ENCODE measurements around the gene WWOX.

WWOX gene

DNA sequence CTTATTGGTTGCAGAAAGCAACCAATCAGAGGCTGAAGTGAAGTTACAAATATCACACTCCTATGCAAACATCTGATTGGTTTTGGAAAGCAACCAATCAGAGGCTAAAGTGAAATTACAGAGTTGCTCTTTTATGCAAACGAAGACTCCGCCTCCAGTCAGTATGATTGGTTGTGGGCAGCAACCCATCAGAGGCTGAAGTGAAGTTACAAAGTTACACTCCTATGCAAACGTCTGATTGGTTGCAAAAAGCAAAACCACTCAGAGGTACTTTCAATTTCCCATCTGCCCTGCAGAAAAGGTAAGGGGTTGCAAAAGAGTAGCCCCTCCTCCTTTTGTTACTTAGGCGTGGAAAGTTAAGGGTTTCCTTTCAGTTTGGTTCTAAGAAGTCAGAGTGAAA, 803.8 kb downstream of the WWOX start:
- no peak overlapping the region for H2AFZ ChIP-seq (ENCODE audit: low read depth, low read length)
- no peak overlapping the region for H3K4me3 ChIP-seq (ENCODE audit: low read depth in 1 of 2, low read length in 2 of 2)
- no peak overlapping the region for H3K27ac ChIP-seq (ENCODE audit: low read length)
- H3K9ac ChIP-seq (ENCODE audit: low read depth, low read length), result no peak overlapping the region
- H3K36me3 ChIP-seq (ENCODE audit: insufficient read depth, low read length), result no peaks in the 10 kb centered on the region
- TF ChIP-seq, protein P1, sequence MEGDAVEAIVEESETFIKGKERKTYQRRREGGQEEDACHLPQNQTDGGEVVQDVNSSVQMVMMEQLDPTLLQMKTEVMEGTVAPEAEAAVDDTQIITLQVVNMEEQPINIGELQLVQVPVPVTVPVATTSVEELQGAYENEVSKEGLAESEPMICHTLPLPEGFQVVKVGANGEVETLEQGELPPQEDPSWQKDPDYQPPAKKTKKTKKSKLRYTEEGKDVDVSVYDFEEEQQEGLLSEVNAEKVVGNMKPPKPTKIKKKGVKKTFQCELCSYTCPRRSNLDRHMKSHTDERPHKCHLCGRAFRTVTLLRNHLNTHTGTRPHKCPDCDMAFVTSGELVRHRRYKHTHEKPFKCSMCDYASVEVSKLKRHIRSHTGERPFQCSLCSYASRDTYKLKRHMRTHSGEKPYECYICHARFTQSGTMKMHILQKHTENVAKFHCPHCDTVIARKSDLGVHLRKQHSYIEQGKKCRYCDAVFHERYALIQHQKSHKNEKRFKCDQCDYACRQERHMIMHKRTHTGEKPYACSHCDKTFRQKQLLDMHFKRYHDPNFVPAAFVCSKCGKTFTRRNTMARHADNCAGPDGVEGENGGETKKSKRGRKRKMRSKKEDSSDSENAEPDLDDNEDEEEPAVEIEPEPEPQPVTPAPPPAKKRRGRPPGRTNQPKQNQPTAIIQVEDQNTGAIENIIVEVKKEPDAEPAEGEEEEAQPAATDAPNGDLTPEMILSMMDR (IDR thresholded peaks at IDR 0.05; ENCODE audit: borderline replicate concordance, extremely low read depth, low read length, poor library complexity, severe bottlenecking), result no peak
- TF ChIP-seq EZH2 (IDR thresholded peaks at IDR 0.05; ENCODE audit: borderline replicate concordance, low read depth, low read length, severe bottlenecking), result no peak
- H4K20me1 ChIP-seq (ENCODE audit: insufficient read depth, low read length), result no peaks in the 10 kb centered on the region
- ATAC-seq (ENCODE audit: insufficient read depth, low read depth) (peak; percentile 29; the same call in 1 of the 3 replicates), DNase-seq (no peak)
- H3K4me2 ChIP-seq (ENCODE audit: insufficient read depth, low read length), result no peak overlapping the region
- no peaks in the 10 kb centered on the region for H3K27me3 ChIP-seq (ENCODE audit: insufficient read depth, low read length, poor library complexity)
- no peaks in the 10 kb centered on the region for H3K4me1 ChIP-seq (ENCODE audit: insufficient read depth, low read length)
- no peaks in the 10 kb centered on the region for H3K79me2 ChIP-seq (ENCODE audit: insufficient read depth, low read length)
- no peaks in the 10 kb centered on the region for H3K9me3 ChIP-seq (ENCODE audit: insufficient read depth, low read length, severe bottlenecking)

DNA sequence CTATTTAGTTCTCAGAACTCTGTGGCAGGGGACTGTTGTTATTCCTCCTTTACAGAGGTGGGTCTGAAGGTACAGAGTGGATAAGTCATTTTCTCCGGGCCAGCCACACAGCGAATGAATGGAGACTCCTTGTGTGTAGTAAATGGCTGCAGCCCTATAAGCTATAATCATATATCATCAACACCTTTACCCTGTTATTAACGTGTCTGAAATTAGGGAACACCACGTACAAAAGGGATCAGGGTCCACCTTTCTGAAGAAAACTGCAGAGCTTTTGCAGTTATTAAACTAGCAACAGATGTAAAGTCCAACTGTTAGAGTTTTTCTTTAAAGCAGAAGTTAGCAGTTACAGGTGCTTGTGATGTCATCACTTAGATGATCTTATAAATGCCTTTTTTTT, 804.4 kb downstream of the WWOX start:
- H3K36me3 ChIP-seq (ENCODE audit: insufficient read depth, low read length), result no peaks in the 10 kb centered on the region
- no peaks in the 10 kb centered on the region for H3K27me3 ChIP-seq (ENCODE audit: insufficient read depth, low read length, poor library complexity)
- no peaks in the 10 kb centered on the region for H4K20me1 ChIP-seq (ENCODE audit: insufficient read depth, low read length)
- H3K4me1 ChIP-seq (ENCODE audit: insufficient read depth, low read length), result no peaks in the 10 kb centered on the region
- no peak overlapping the region for H3K27ac ChIP-seq (ENCODE audit: low read length)
- no peak overlapping the region for H3K9ac ChIP-seq (ENCODE audit: low read depth, low read length)
- no peaks in the 10 kb centered on the region for H3K9me3 ChIP-seq (ENCODE audit: insufficient read depth, low read length, severe bottlenecking)
- H2AFZ ChIP-seq (ENCODE audit: low read depth, low read length), result no peak overlapping the region
- TF ChIP-seq, protein P1 (IDR thresholded peaks at IDR 0.05; ENCODE audit: borderline replicate concordance, extremely low read depth, low read length, poor library complexity, severe bottlenecking), result no peak
- TF ChIP-seq EZH2 (IDR thresholded peaks at IDR 0.05; ENCODE audit: borderline replicate concordance, low read depth, low read length, severe bottlenecking), result no peak
- H3K79me2 ChIP-seq (ENCODE audit: insufficient read depth, low read length), result no peaks in the 10 kb centered on the region
- DNase-seq, result no peak
- no peak overlapping the region for H3K4me2 ChIP-seq (ENCODE audit: insufficient read depth, low read length)
- ATAC-seq (ENCODE audit: insufficient read depth, low read depth), result no peak
- H3K4me3 ChIP-seq (ENCODE audit: low read depth in 1 of 2, low read length in 2 of 2), result no peak overlapping the region

DNA sequence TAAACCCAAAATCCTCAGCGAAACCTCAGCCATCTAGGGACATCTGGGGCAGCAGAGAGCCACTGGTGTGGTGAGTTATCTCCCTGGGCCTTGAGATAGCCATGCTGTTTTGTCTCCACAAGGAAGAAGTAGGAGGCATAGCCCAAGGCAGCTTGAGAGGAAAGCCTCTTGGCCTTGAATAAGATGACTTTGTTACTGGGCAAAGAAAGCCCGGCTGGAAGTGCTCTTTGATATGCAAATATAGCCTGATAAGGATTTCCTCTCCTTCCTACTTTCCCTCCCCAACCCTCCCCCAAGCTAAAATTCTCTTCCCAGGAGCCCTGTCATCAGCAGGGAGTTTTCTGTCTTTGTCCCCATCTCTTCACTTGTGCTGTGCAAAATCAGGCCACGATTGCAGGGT, 806.7 kb downstream of the WWOX start:
- H4K20me1 ChIP-seq (ENCODE audit: insufficient read depth, low read length), result no peaks in the 10 kb centered on the region
- H3K79me2 ChIP-seq (ENCODE audit: insufficient read depth, low read length), result no peaks in the 10 kb centered on the region
- H3K4me2 ChIP-seq (ENCODE audit: insufficient read depth, low read length), result no peak overlapping the region
- H3K9ac ChIP-seq (ENCODE audit: low read depth, low read length), result no peak overlapping the region
- H3K4me1 ChIP-seq (ENCODE audit: insufficient read depth, low read length), result no peaks in the 10 kb centered on the region
- no peak overlapping the region for H3K27ac ChIP-seq (ENCODE audit: low read length)
- no peak for TF ChIP-seq EZH2 (IDR thresholded peaks at IDR 0.05; ENCODE audit: borderline replicate concordance, low read depth, low read length, severe bottlenecking)
- TF ChIP-seq, protein P1 (IDR thresholded peaks at IDR 0.05; ENCODE audit: borderline replicate concordance, extremely low read depth, low read length, poor library complexity, severe bottlenecking), result no peak
- peaks cover 7% of the 10 kb centered on the region for H3K9me3 ChIP-seq (ENCODE audit: insufficient read depth, low read length, severe bottlenecking)
- DNase-seq (no peak), ATAC-seq (ENCODE audit: insufficient read depth, low read depth) (no peak)
- no peak overlapping the region for H2AFZ ChIP-seq (ENCODE audit: low read depth, low read length)
- H3K36me3 ChIP-seq (ENCODE audit: insufficient read depth, low read length), result no peaks in the 10 kb centered on the region
- H3K27me3 ChIP-seq (ENCODE audit: insufficient read depth, low read length, poor library complexity), result no peaks in the 10 kb centered on the region
- no peak overlapping the region for H3K4me3 ChIP-seq (ENCODE audit: low read depth in 1 of 2, low read length in 2 of 2)

DNA sequence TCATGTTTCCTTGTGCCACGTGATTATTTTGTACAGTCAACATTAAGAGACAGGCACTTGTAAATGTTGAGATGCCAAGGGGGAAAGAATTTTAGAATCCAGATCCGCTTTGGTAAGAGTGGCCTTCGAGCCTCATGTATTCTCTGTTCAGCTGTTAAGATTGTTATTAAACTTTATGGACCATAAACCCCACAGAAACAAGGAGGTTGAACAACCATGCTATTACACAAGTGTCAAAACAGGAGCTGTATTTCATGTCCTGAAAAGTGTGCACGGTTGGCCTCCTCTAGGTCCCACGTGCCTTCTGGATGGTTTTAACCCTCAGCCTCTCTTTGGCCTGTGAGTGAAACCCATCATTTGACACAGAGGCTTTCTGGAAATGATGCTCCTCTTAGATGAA, 809.8 kb downstream of the WWOX start:
- Histone ChIP-seq H3K36me3 (ENCODE audit: insufficient read depth, low read length) (no peaks in the 10 kb centered on the region), H3K4me3 (ENCODE audit: low read depth in 1 of 2, low read length in 2 of 2) (no peak overlapping the region), H3K4me2 (ENCODE audit: insufficient read depth, low read length) (no peak overlapping the region), H3K27ac (ENCODE audit: low read length) (no peak overlapping the region), H3K9ac (ENCODE audit: low read depth, low read length) (no peak overlapping the region), H4K20me1 (ENCODE audit: insufficient read depth, low read length) (no peaks in the 10 kb centered on the region), H2AFZ (ENCODE audit: low read depth, low read length) (no peak overlapping the region), H3K4me1 (ENCODE audit: insufficient read depth, low read length) (no peaks in the 10 kb centered on the region), H3K79me2 (ENCODE audit: insufficient read depth, low read length) (no peaks in the 10 kb centered on the region), H3K9me3 (ENCODE audit: insufficient read depth, low read length, severe bottlenecking) (peaks cover 7% of the 10 kb centered on the region), H3K27me3 (ENCODE audit: insufficient read depth, low read length, poor library complexity) (no peaks in the 10 kb centered on the region)
- DNase-seq (no peak), ATAC-seq (ENCODE audit: insufficient read depth, low read depth) (no peak)
- TF ChIP-seq, protein P1 (IDR thresholded peaks at IDR 0.05; ENCODE audit: borderline replicate concordance, extremely low read depth, low read length, poor library complexity, severe bottlenecking), result no peak
- TF ChIP-seq EZH2 (IDR thresholded peaks at IDR 0.05; ENCODE audit: borderline replicate concordance, low read depth, low read length, severe bottlenecking), result no peak
